ENCODE results near the gene DISP3.

DNA sequence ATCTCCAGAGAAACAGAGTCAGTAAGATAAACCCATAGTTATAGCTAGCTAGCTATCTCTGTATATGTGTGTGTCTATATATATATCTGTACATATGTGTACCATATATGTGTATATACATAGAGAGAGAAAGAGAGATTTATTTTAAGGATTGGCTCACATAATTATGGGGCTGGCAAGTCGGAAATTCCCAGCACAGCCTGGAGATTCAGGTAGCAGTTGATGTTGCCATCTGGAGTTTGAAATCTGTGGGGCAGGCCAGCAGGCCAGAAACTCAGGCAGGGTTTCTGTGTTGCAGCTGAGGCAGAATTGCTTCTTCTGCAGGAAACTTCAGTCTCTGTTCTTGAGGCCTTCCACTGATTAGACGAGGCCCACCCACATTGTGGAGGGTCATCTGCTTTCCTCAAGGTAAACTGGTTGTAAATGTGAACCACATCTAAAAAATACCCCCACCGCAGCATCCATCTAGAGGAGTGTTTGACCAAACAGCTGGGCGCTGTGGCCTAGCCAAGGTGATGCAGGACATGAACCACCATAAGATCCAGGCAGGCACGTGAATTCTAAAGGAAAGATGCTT lies 94.2 kb downstream of the DISP3 start:
- TF ChIP-seq, protein P1, sequence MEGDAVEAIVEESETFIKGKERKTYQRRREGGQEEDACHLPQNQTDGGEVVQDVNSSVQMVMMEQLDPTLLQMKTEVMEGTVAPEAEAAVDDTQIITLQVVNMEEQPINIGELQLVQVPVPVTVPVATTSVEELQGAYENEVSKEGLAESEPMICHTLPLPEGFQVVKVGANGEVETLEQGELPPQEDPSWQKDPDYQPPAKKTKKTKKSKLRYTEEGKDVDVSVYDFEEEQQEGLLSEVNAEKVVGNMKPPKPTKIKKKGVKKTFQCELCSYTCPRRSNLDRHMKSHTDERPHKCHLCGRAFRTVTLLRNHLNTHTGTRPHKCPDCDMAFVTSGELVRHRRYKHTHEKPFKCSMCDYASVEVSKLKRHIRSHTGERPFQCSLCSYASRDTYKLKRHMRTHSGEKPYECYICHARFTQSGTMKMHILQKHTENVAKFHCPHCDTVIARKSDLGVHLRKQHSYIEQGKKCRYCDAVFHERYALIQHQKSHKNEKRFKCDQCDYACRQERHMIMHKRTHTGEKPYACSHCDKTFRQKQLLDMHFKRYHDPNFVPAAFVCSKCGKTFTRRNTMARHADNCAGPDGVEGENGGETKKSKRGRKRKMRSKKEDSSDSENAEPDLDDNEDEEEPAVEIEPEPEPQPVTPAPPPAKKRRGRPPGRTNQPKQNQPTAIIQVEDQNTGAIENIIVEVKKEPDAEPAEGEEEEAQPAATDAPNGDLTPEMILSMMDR (IDR thresholded peaks at IDR 0.05) = no peak
- TF ChIP-seq POLR2AphosphoS5 (IDR thresholded peaks at IDR 0.05) = no peak
- TF ChIP-seq POLR2A (IDR thresholded peaks at IDR 0.05) = no peak
- TF ChIP-seq EP300 (IDR thresholded peaks at IDR 0.05) = no peak
